HG03457 (cell line): ENCODE data around the gene EPHA1.

Source experiments
- ATAC-seq: cut with Tn5 transposase; IDR thresholded peaks from one replicate; pipeline ENCODE4 v1.9.1; 2021; ENCODE audit warnings: moderate number of reproducible peaks; ENCODE audit not compliant: unreplicated experiment

Gene EPHA1

DNA sequence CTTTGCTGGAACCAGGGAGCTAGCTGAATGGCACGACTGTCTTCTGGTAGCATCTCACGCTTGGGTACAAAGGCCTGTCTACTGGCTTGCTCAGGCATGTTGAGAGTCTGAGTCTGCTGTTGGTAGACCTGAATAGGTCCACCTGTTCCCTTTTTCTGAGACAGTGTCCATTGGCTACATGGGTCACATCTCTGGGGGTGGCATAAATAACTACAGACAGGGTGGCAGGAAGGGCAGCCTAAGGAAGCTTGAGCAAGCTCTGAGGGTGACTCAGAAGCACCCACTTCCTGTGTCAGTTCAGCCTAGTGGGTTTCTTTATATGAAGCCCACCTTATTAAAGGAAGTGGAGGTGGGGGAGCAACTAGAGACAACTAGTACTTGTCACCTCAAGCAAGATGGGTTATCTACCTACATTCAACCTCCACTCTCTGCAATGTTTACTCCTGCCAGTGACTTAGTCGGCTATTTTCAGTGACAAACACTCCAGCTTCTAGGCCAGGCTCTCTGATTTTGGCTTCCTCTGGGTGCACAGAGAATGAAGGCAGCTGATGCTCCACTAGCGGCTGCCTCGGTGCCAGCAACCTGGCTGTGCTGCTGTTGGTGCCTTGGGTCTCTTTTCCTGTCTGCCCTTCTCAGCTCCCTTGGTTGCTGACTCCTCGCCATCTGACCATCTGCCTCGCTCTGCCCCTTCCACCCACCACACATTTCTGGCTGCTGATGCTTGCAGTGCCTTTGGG, 33.2 kb downstream of the EPHA1 start:
- ATAC-seq, result no peak

DNA sequence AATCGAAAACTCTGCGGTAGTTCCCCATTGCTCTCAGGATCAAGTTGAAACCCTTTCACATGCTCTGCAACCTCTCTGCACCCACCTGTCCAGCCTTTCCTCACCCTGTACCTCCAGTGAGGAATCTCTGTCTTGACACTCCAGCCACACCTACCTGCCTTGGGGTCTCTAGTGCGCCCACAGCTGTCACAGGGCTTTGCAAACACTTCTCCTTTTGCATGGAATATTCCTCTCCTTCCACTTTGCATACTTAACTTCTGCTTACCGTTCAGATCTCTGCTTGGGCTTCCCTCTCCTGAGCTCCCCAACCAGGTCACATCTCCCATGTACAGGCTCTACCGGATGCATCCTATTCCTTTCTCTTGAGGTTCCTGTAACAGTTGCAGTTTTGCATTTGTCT, 34.1 kb downstream of the EPHA1 start:
- ATAC-seq, result no peak

DNA sequence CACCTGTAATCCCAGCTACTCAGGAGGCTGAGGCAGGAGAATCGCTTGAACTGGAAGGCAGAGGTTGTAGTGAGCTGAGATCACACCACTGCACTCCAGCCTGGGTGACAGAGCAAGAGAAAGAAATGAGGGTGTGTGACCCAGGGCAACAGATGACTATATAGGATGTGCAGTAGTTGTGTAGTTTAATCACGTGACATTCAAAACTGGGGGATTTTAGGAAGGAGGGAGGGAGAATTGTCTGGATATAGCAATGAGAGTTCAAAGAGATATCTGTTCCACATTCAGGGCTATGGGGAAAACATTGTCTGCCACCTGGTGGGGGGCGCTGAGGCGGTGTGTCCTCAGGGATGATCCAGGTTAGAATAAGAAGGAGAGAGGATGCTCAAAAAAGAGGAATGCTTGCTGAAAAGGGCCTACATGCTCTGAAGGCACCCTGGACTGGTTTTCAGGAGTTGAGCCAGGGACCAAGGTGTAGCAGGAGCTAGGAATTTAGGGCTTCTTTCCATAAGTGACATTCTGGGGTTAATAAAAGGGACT, 35.3 kb downstream of the EPHA1 start:
- no peak for ATAC-seq

DNA sequence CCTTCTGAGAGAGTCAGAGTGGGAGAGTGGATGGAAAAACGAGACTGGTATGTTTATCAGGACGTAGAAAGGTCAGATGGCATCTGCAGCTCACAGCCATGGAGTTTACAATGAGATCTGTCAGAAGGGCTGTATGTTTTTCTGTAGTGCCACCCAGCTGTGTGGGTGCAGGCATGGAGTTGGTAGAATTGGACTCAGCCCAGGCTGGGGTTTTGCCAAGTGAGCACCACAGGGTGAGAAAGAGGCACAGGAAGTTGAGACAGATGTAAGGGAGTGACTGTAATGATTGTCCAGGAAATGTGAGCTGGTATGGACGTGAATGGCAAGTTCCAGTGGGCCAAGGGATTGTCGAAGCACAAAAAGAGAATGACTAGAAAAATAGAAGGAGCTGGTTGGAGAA, 36.6 kb downstream of the EPHA1 start:
- no peak for ATAC-seq

GRCh38 chr7:143369678-143370651, 38.7 kb downstream of the EPHA1 start:
- ATAC-seq, result no peak

DNA sequence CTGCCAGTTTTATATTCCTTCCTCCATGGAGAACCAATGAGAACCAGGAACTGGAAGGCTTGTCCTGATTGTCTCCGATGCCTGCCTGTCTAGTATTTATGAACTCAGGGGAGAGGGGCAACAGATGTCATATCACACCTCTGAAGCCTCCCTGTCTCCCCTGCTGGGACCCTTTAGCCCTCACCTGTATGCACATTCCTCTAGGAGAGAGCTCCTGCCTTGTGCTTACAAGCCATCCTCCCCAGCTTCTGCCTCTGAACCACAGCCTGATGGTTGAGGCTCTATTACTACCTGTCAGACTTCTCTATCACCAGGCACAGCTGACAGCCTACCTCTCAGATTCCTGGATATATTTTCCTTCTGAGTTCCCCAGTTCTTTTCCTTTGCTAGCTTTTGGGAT, 40.3 kb downstream of the EPHA1 start:
- ATAC-seq, result no peak

DNA sequence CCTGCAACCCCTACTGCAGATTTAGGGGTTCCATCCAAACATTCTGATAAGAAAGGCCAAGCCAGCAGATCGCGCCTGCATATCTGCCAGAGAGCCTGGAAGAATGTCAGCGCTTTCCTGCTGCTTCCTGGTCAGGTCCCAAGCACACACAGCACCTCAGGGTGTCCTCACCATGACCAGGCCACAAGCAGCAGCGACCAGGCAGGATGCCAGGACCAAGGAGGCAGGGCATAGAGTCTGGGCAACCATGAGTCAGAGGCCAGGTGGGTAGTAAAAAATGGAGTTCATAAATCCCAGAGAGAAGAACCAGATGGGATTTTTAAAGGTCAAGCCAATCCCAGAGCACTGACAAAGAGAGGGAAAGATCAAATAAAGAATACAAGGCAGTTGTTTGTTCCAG, 40.7 kb downstream of the EPHA1 start:
- ATAC-seq, result no peak

DNA sequence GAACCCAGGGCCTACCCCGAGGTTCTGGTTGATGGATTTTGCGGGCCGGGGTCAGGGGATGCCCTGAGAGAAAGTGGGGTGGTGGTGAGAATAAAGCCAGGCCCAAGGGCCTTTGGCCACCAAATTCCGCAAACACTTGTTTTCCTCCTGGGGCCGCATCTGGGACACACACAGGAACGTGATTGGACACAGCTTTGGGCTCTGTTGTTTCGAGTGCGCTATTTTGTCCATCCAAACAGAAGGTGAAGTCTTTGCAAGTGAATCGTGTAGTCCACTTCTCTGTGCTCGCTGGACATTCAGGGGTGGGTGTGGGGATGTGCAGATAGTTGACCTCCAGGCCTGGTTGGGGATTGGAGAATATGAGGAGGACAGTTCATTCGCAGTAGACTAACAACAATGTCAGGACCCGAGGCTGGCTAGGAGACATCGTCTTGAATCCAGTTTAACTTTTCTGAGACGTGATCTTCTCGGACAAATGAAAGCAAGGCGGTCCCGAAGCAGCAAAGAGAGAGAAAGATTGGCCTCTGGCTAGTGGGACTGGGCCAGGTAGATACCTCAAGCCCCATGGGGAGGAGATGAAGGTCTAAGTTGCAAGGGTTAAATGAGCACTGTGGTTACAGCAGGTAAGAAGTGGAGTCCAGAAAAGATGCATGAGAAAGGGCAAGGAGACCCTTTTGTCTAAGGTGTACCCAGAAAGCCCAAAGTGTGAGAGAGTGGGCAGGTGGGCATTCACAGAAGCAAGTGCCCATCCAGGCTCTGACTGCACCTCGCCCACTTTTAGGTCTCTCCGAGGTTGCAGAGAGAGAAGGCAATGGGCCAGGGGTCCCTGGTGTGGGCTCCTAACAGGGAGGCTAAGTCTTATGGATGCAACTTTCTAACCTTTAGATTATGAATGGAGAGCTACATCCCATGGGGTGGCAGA, 45.4 kb downstream of the EPHA1 start:
- ATAC-seq, result no peak

DNA sequence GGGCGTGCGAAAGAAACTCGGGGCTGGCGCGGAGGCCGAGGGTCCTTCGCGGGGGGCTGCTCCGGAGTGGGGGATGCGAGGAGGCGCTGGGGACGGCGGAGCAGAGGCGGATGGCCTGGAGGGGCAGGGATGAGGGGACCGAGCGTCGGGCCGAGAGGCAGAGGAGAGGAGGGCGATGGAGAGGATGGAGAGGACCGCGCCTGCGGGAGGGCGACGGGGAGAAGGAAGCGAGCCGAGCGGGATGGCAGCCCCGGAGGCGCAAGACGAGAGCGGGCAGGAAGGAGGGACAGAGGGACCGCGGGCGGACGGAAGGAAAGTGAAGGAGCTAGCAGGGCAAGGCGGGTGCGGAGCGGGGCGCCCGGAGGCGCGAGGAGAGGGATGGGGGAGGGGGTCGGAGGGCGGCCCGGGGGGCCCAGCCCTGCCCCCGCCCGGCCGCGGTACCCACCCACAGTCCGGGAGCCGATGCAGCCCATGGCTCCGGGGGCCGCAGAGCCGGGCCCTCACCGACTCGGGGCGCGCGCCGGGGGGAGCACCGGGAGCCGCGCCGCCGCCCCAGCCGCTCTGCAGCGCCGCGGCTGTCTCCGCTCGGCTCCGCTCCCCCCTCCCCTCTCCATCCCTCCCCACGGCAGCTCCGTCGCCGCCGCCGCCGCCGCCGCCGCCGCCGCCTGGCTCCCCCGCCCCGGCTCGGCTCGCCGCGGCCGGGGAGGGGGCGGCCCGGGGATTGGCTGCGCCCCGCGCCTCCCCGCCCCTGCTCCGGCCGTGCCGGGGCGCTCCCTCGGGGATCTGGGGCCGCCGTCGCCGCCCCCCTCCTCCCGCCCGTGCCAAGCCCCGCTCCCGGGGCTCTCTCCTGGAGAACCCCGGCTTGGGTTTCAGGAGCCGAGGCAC, 46.3 kb downstream of the EPHA1 start, which contains the start of gene FAM131B:
FAM131B (minus strand) TSS at position 583 of the 885 bp plus-strand sequence; CDS start at position 473, 110 bp downstream.
- ATAC-seq, result no peak

- ATAC-seq, result no peak
Measured at GRCh38 chr7:143361552-143362130, 47.0 kb downstream of the EPHA1 start.

- ATAC-seq, result no peak
Measured at GRCh38 chr7:143360788-143361551, 47.7 kb downstream of the EPHA1 start.

- no peak for ATAC-seq
Measured at GRCh38 chr7:143359771-143360353, 48.8 kb downstream of the EPHA1 start.

GRCh38 chr7:143358626-143359025, 50.0 kb downstream of the EPHA1 start:
- no peak for ATAC-seq

DNA sequence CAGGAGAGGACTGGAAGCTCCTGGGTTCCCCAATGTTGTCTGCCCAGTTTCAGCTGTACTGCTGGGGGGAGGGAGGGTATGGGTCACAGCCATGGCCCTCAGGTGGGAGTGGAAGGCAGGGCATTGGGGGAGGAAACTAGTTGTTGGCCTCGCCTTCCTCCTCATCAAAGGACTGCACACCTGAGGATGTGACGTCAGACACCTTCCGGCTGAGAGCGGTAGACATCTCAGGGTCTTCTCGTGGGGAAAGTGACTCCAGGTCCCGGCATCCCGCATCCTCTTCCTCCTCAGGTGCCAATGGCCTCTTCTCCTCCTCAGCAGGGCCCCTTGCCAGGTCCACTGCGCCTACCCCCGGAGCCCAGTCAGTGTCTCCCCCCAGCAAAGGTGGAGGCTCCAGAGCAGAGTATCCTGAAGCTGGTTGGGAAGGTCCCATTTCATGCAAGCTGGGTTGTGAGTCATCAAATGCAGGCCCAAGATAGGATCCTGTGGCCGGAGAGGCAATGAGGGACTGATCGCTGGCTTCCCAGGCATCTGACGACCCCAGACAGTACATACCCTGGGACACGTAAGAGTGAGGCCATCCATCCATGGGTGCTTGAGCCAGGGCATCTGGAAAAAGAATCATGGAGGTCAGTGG, 52.1 kb downstream of the EPHA1 start:
- no peak for ATAC-seq

DNA sequence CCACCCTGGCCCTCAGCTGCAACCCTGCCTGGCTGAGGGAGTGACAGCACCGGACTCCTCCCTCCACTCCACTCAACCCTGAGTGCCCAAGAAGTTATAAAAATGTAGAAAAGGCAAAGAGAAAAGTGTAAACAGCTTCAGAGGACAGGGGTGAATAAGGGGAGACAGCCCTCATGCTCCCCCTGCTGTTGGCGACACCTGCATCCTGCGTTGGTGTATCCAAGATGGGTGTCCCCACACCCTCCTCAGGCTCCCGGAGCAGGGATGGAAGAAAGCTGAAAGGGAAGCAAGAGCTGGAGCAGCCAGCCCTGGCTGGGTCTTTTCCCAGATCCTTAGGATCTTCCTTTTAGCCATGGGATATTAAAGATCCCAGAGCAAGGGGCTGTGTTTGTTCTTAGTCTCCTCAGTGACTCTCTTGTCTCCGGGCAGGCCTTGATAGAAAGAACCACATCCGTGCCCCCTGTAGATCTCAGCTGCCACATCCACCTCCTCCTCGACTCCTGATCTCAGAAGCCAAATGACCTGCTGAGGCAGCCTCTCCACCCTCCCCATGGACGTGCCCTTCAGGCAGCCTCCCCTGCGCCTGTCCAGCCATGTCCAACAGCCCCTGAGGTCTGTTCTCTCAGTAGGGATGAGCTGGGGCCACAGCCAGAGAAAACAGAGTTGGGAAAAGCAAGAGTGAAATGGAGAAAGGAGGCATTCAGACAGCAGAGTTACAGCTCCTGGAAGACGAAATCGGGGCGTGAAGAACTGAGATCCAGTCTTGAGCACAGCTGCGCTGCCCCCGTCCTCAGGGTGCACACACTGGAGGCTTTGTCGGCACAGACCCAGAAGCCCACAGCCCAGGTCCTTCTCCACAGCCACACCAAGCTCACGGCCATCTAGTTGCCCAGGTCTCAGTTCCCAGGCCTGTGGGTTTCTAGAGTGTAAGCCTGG, 52.9 kb downstream of the EPHA1 start:
- ATAC-seq, result no peak

DNA sequence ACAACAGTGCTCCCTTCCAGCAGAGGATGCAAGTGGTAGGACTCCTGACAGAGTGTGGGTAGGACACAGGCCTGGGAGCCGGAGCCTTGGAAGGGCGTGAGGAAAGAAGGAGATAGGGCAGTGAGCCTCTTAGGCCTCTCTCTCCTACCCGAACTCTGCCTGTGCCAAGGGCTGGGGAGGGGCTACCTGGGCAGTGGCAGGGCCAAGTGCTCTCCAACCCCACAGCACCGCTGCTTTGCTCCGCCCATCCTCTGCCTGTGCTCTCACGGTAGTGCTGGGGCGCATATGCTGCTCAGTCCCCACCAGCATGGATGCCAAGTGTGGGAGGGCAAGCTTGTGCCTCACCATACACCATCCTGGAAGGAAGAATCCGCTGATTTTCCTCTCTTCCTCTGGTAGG, 53.7 kb downstream of the EPHA1 start:
- no peak for ATAC-seq

GRCh38 chr7:143354376-143354775, 54.3 kb downstream of the EPHA1 start:
- ATAC-seq, result no peak
